ENCODE results near the gene BACE2. TPM values are rescaled to one million over a fixed set of nuclear protein-coding genes. Genes with fewer than 3 reads are reported as not detected.
"Not testable (repeated sequence)": the region's sequence is repeated elsewhere in the genome, so short reads cannot be mapped to it uniquely, and the experiment has no call there.

Gene BACE2
- polyA plus RNA-seq, 1 experiment = 66.8 TPM

DNA sequence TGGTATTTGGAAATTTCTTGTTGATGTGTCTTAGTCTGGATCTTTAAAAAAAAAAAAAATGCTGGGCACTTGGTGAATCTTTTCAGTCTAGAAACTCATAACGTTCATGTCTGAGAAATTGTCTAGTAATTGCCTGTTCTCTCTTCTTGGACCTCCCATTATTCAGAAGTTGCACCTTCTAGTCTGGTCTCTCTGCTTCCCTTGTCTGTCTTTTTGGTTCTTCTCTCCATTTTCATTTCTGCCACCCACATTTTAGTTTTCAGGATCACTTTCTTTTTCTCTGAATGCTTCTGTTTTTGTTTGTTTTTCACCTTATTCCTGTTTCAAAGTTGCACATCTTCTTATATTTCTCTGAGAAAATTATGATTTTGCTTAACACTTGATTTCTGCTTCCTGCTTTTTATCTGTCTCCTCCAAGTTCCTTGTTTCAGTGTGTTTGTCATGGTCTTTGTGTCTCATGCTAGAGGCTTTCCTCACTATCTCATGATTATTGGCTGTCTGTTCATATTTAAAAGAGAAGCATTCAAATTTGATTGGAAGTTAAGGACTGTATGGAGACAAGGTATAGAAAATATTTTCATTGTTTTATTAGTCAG lies 21.3 kb downstream of the BACE2 start:
- Histone ChIP-seq H3K27me3 (ENCODE audit: control insufficient read depth, insufficient read depth, low read length) (no peaks in the 10 kb centered on the region), H3K4me3 (ENCODE audit: low read depth, low read length) (no peak overlapping the region), H3K9me3 (ENCODE audit: control insufficient read depth, insufficient read depth, low read length) (peaks cover 5% of the 10 kb centered on the region; the same call in 1 of the 2 replicates), H3K27ac (ENCODE audit: low read depth, low read length) (no peak overlapping the region)
- DNase-seq (ENCODE audit: low read depth, low spot score) = no peak
- TF ChIP-seq, protein P1, sequence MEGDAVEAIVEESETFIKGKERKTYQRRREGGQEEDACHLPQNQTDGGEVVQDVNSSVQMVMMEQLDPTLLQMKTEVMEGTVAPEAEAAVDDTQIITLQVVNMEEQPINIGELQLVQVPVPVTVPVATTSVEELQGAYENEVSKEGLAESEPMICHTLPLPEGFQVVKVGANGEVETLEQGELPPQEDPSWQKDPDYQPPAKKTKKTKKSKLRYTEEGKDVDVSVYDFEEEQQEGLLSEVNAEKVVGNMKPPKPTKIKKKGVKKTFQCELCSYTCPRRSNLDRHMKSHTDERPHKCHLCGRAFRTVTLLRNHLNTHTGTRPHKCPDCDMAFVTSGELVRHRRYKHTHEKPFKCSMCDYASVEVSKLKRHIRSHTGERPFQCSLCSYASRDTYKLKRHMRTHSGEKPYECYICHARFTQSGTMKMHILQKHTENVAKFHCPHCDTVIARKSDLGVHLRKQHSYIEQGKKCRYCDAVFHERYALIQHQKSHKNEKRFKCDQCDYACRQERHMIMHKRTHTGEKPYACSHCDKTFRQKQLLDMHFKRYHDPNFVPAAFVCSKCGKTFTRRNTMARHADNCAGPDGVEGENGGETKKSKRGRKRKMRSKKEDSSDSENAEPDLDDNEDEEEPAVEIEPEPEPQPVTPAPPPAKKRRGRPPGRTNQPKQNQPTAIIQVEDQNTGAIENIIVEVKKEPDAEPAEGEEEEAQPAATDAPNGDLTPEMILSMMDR (IDR thresholded peaks at IDR 0.05; ENCODE audit: low read depth, low read length) = no peak
- ChIA-PET CTCF (no interaction called here), POLR2A (no interaction called here)

DNA sequence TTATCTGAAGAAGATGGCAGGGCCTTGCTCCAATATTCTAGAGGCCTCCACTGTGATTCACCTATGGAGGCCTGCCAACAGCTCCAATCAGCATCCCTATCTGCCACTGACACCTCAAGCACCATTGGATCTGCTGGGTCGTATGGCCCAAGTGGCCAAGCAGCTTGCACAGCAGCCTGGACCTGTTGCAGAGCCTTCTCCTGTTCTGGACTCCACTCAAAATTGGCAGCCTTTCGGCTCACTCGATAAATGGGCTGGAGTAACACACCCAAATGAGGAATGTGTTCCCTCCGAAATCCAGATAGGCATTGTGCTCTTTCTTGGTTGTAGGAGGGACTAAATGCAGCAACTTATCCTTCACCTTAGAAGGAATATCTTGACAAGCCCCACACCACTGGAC lies 24.6 kb downstream of the BACE2 start:
- H3K27me3 ChIP-seq (ENCODE audit: control insufficient read depth, insufficient read depth, low read length); H3K27ac ChIP-seq (ENCODE audit: low read depth, low read length); DNase-seq (ENCODE audit: low read depth, low spot score); POLR2A ChIA-PET; CTCF ChIA-PET; H3K4me3 ChIP-seq (ENCODE audit: low read depth, low read length); H3K9me3 ChIP-seq (ENCODE audit: control insufficient read depth, insufficient read depth, low read length): not testable (repeated sequence)

DNA sequence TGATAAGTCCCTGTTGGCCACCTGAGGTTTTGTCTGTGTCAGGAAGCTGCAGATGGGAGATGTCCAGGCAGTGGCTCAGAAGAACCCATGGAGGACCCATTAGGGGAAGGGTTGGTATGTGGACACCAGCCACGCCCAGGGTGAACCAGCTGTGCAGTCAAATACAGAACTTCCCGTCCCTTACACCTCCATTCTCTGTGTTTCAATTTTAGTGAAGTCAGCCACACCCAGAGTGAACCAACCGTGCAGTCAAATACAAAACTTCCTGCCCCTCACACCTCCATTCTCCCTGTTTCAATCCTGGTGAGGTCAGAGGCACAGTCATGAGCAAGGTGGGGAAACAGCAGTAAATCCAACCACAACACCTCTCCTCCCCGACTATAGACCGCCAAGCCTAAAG lies 27.4 kb downstream of the BACE2 start:
- Histone ChIP-seq H3K27me3 (ENCODE audit: control insufficient read depth, insufficient read depth, low read length) (no peaks in the 10 kb centered on the region), H3K4me3 (ENCODE audit: low read depth, low read length) (no peak overlapping the region), H3K9me3 (ENCODE audit: control insufficient read depth, insufficient read depth, low read length) (no peaks in the 10 kb centered on the region; the same call in 1 of the 2 replicates), H3K27ac (ENCODE audit: low read depth, low read length) (no peak overlapping the region)
- no peak for DNase-seq (ENCODE audit: low read depth, low spot score)
- CTCF ChIA-PET = no interaction called here
- POLR2A ChIA-PET = no interaction called here
- TF ChIP-seq, protein P1 (IDR thresholded peaks at IDR 0.05; ENCODE audit: low read depth, low read length) = no peak

DNA sequence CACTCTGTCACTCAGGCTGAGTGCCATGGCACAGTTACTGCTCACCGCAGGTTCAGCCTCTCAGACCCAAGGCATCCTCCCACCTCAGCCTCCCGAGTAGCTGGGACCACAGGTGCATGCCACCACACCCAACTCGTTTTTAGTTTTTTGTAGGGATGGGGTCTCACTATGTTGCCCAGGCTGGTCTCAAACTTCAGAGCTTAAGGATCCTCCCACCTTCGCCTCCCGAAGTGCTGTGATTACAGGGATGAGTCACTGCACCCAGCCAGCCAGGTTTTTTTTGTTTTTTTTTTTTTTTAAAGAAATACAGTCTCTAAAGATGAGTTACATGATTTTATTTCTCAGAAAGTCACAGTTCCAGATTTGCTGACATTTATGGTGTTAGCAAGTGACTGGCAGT lies 29.0 kb downstream of the BACE2 start:
- no peak for DNase-seq (ENCODE audit: low read depth, low spot score)
- TF ChIP-seq, protein P1 (IDR thresholded peaks at IDR 0.05; ENCODE audit: low read depth, low read length) = no peak
- Histone ChIP-seq H3K9me3 (ENCODE audit: control insufficient read depth, insufficient read depth, low read length) (no peaks in the 10 kb centered on the region; the same call in 1 of the 2 replicates), H3K27ac (ENCODE audit: low read depth, low read length) (no peak overlapping the region), H3K4me3 (ENCODE audit: low read depth, low read length) (no peak overlapping the region), H3K27me3 (ENCODE audit: control insufficient read depth, insufficient read depth, low read length) (no peaks in the 10 kb centered on the region)
- POLR2A ChIA-PET = no interaction called here
- CTCF ChIA-PET = no interaction called here

DNA sequence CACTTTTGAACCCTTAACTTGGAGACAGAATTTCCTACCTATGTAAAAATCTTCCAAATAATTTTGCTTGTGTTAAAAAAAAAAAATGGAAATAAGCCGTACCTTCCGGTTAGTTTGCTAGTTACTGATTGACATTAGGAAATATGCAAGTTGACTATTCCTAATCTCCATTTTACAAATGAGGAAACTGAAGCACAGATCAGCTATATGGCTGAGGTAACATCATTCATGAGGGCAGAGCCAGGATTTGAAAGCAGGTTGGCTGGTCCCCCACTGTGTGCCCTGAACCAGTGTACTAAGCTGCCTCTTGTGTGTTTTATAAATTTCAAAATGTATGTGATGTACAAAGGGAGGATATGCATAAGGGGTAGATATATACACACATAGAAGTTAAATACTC lies 29.6 kb downstream of the BACE2 start:
- ChIA-PET CTCF (interaction anchor here (1.1 kb wide), 1 partner anchor 28 kb away, joined by 4 read pairs; no protein-coding TSS in a partner anchor), POLR2A (no interaction called here)
- Histone ChIP-seq H3K9me3 (ENCODE audit: control insufficient read depth, insufficient read depth, low read length) (no peaks in the 10 kb centered on the region; the same call in 1 of the 2 replicates), H3K27me3 (ENCODE audit: control insufficient read depth, insufficient read depth, low read length) (no peaks in the 10 kb centered on the region), H3K27ac (ENCODE audit: low read depth, low read length) (no peak overlapping the region), H3K4me3 (ENCODE audit: low read depth, low read length) (no peak overlapping the region)
- DNase-seq (ENCODE audit: low read depth, low spot score) = no peak
- TF ChIP-seq, protein P1 (IDR thresholded peaks at IDR 0.05; ENCODE audit: low read depth, low read length) = no peak

DNA sequence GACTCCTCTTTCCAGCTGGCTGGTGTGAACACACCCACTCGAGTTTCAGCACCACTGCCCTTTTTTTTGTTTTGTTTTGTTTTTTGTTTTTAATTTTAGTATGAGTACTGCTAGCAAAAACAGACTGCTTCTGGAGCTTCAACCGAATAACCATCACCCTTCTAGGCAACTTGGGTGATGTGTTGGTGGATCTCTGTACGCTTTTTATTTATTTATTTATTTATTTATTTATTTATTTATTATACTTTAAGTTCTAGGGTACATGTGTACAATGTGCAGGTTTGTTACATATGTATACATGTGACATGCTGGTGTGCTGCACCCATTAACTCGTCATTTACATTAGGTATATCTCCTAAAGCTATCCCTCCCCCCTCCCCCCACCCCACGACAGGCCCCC lies 30.7 kb downstream of the BACE2 start:
- CTCF ChIA-PET = interaction anchor here (1.1 kb wide), 1 partner anchor 29 kb away, joined by 4 read pairs; no protein-coding TSS in a partner anchor
- DNase-seq (ENCODE audit: low read depth, low spot score); H3K27me3 ChIP-seq (ENCODE audit: control insufficient read depth, insufficient read depth, low read length); POLR2A ChIA-PET; H3K9me3 ChIP-seq (ENCODE audit: control insufficient read depth, insufficient read depth, low read length); H3K27ac ChIP-seq (ENCODE audit: low read depth, low read length); H3K4me3 ChIP-seq (ENCODE audit: low read depth, low read length): not testable (repeated sequence)
